HepG2 (cell line): Measurements from ENCODE around the gene SRD5A1. TPM values are rescaled to one million over a fixed set of nuclear protein-coding genes. Genes with fewer than 3 reads are reported as not detected.
A peak's percentile ranks its signal among the peaks of the same experiment; 100 is the strongest.

Source experiments
- ATF2 ChIP-seq: sonication (generic); formaldehyde crosslinking; IDR thresholded peaks from 2 replicates; pipeline ENCODE4 v1.4.0; 2020; ENCODE audit warnings: missing genetic modification reagents
- FOXC1 ChIP-seq: sonication (generic); formaldehyde crosslinking; IDR thresholded peaks from 2 replicates; pipeline ENCODE4 v1.8.0; 2022; ENCODE audit warnings: mild to moderate bottlenecking, missing genetic modification reagents, borderline replicate concordance
- HDAC2 ChIP-seq: sonication (generic); formaldehyde crosslinking; IDR thresholded peaks from 2 replicates; pipeline ENCODE4 v1.4.0; 2020; ENCODE audit warnings: missing genetic modification reagents
- HNF1A ChIP-seq, 2 experiments: sonication (generic) in 1 of 2; formaldehyde crosslinking in 1 of 2; IDR thresholded peaks; 2 replicates each; pipeline versions ENCODE4 v1.4.0 to v1.6.1; 2016 to 2020; ENCODE audit warnings: borderline replicate concordance in 1 of 2, low read depth in 1 of 2, mild to moderate bottlenecking in 1 of 2, missing genetic modification reagents in 1 of 2
- KAT7 ChIP-seq: IDR thresholded peaks from 2 replicates; pipeline ENCODE4 v1.6.1; 2018; ENCODE audit warnings: borderline replicate concordance, missing compliant biosample characterization
- KDM4B ChIP-seq: sonication (generic); formaldehyde crosslinking; IDR thresholded peaks from 2 replicates; pipeline ENCODE4 v1.4.0; 2020; ENCODE audit warnings: missing genetic modification reagents
- MED1 ChIP-seq: sonication (generic); formaldehyde crosslinking; IDR thresholded peaks from 2 replicates; pipeline ENCODE4 v1.4.0; 2020; ENCODE audit warnings: missing genetic modification reagents
- POLR2G ChIP-seq: fragments of 200-400 bp; formaldehyde crosslinking; IDR thresholded peaks from 2 replicates; pipeline ENCODE4 v1.6.1; 2018; ENCODE audit warnings: mild to moderate bottlenecking, low read depth, low read length, moderate library complexity
- RFX1 ChIP-seq: fragments of 450-650 bp; IDR thresholded peaks from 2 replicates; pipeline ENCODE4 v1.6.1; 2017
- ZBTB2 ChIP-seq: sonication (generic); formaldehyde crosslinking; IDR thresholded peaks from 2 replicates; pipeline ENCODE4 v1.8.0; 2022; ENCODE audit warnings: low read depth, missing genetic modification reagents
- ZNF335 ChIP-seq: sonication (generic); formaldehyde crosslinking; IDR thresholded peaks from 2 replicates; pipeline ENCODE4 v1.4.0; 2020; ENCODE audit warnings: missing genetic modification reagents
- ZNF558 ChIP-seq: sonication (generic); formaldehyde crosslinking; IDR thresholded peaks from 2 replicates; pipeline ENCODE4 v1.9.0; 2022; ENCODE audit warnings: mild to moderate bottlenecking, missing genetic modification reagents, borderline replicate concordance
- ZNF619 ChIP-seq: sonication (generic); formaldehyde crosslinking; IDR thresholded peaks from 2 replicates; pipeline ENCODE4 v1.4.0; 2020; ENCODE audit warnings: mild to moderate bottlenecking, missing genetic modification reagents
- ZNF740 ChIP-seq: sonication (generic); formaldehyde crosslinking; IDR thresholded peaks from 2 replicates; pipeline ENCODE4 v1.4.0; 2020; ENCODE audit warnings: missing genetic modification reagents
- ZNF775 ChIP-seq: sonication (generic); formaldehyde crosslinking; IDR thresholded peaks from 2 replicates; pipeline ENCODE4 v1.4.0; 2020; ENCODE audit warnings: missing genetic modification reagents, mild to moderate bottlenecking, moderate library complexity, borderline replicate concordance
- ZNF800 ChIP-seq: sonication (generic); formaldehyde crosslinking; IDR thresholded peaks from 2 replicates; pipeline ENCODE4 v1.4.0; 2020; ENCODE audit warnings: missing genetic modification reagents
- ZSCAN25 ChIP-seq: sonication (generic); formaldehyde crosslinking; IDR thresholded peaks from 2 replicates; pipeline ENCODE4 v1.8.0; 2022; ENCODE audit warnings: mild to moderate bottlenecking, missing genetic modification reagents
- polyA plus RNA-seq, 8 experiments: library from polyadenylated mRNA; depleted of rRNA in 3 of 8; stranded (reverse) in 7 of 8; unstranded in 1 of 8; fragments of >200 nt; fragmentation: Illumina TruSeq in 4 of 8; extraction: Trizol in 4 of 8; gene quantifications; 2 replicates each; pipeline versions ENCODE4 v1.2.1 to v1.2.3, GENCODE V29; 2011 to 2016; ENCODE audit warnings: low read depth in 4 of 8, missing spikeins in 1 of 8, mixed read lengths in 1 of 8; ENCODE audit not compliant: insufficient read depth in 1 of 8
- total RNA-seq, 5 experiments: library from RNA; depleted of rRNA; stranded (reverse); fragments of >200 nt; fragmentation: Illumina TruSeq; extraction: Trizol; gene quantifications; 2 replicates each; pipeline ENCODE4 v1.2.3, GENCODE V29; 2016; ENCODE audit warnings: low read depth in 1 of 5

SRD5A1 gene
- total and polyA plus RNA-seq, 2 of the 13 experiments (the other 11 are each of a cell fraction or from before 2014, with no cell fraction given): 6.1 to 9.9 TPM

GRCh38 chr5:6632888-6633468, at the start of gene SRD5A1, which contains the start of gene NSUN2 (continued):
- TF ChIP-seq HNF1A (IDR thresholded peaks at IDR 0.05; ENCODE audit: low read depth): no peak
- TF ChIP-seq HNF1A (CRISPR knock-in tag; IDR thresholded peaks at IDR 0.05; ENCODE audit: borderline replicate concordance): peak; percentile 40; the same call in 1 of the 2 replicates
- TF ChIP-seq KDM4B: no peak
- TF ChIP-seq KAT7 (CRISPR knock-in tag): no peak
- no peak for TF ChIP-seq ZNF619 (CRISPR knock-in tag)
- TF ChIP-seq ZNF558: no peak
- TF ChIP-seq ZNF775: no peak
- TF ChIP-seq HDAC2 (CRISPR knock-in tag): peak; percentile 27; the same call in 1 of the 2 replicates
- 0 out of 2 replicates have a peak, but pooled peaks have one; percentile 41 for TF ChIP-seq ATF2
- TF ChIP-seq ZBTB2 (CRISPR knock-in tag): 0 out of 2 replicates have a peak, but pooled peaks have one; percentile 43
- no peak for TF ChIP-seq ZNF800 (CRISPR knock-in tag)
- 0 out of 2 replicates have a peak, but pooled peaks have one; percentile 20 for TF ChIP-seq ZNF740
- no peak for TF ChIP-seq FOXC1 (CRISPR knock-in tag)
- TF ChIP-seq RFX1: no peak
- peak; percentile 34; the same call in 1 of the 2 replicates for TF ChIP-seq MED1 (CRISPR knock-in tag)
- TF ChIP-seq POLR2G: peak; percentile 91
- TF ChIP-seq ZSCAN25 (CRISPR knock-in tag): peak; percentile 17; the same call in 1 of the 2 replicates
- peak; percentile 99 for TF ChIP-seq ZNF335
